ENCODE data around the gene ARHGEF28.

ARHGEF28 gene

DNA sequence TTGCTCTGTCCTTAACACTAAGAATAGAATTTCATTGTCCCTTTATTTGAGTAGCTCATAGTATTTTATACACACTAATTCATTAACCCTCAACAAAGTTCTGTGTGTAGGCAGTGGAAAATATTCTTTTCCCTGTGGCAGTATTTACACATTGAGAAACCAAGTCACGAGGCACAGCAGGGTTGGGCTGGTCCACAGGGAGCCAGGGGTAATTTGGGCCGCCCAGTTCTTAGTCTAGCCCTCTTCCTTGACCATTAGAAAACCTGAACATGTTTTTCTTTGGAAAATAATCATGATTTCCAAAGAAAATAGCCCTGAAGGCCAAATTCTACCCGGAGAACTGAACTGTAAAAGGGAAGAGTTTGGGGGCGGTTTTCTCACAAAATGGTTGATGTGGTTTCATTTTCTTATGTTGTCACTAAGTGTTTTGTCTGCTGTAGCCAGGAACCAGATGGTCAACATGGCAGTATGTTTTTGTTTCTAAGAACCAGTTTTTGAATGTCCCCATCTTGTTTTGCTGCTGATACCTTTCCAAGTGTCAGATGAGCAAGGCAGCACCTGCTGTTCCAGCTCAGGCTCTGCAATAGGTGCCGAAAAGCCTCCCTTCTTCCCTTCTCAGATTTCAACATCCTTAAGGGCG, 29.6 kb downstream of the ARHGEF28 start:
- no peak for DNase-seq (ENCODE audit: low read depth, low spot score)

DNA sequence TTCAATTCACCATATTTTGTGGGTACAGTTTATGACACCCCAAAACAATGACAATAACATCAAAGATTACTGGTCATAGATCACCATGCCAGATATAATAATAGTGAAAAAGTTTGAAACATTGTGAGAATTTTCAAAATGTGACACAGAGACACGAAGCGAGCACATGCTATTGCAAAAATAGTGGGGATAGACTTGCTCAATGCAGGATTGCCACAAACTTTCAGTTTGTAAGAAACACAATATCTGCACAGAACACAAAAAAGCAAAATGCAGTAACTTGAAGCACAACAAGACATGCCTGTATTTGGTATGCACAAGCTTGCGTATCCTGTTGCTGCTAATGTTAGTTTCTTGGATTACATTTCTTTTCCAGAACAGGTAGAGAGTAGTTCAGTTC, 35.8 kb downstream of the ARHGEF28 start:
- no peak for DNase-seq (ENCODE audit: low read depth, low spot score)

DNA sequence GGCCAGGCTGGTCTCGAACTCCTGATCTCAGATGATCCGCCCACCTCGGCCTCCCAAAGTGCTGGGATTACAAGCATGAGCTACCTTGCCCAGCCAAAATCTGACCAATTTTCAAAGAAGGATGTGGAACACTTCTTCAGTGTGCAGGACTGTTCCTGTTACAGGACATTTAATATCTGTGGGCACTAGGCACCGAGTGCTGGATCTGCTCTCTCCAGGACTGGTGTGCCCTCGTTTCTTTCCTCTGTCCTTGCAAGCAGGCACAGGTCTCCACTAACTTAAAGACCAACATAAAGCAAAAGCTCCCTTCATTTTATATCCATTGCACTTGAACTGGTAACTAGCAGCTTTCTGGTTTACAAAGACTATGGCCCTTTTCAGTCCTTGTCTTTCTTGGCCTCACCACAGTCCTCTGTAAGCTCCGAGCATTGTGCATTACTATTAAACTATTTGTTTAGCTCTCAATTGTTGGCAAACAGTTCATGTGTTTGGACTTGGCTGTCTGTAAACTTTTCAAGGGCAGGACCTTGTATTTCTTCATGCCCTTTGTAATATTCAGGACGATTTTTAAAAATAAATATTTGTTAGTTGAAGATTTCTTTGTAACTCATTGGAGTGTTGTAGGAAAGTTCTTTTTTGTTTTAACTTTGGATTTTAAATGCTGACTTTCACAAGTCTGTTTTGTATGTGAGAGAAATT, 37.3 kb downstream of the ARHGEF28 start:
- no peak for DNase-seq (ENCODE audit: low read depth, low spot score)

DNA sequence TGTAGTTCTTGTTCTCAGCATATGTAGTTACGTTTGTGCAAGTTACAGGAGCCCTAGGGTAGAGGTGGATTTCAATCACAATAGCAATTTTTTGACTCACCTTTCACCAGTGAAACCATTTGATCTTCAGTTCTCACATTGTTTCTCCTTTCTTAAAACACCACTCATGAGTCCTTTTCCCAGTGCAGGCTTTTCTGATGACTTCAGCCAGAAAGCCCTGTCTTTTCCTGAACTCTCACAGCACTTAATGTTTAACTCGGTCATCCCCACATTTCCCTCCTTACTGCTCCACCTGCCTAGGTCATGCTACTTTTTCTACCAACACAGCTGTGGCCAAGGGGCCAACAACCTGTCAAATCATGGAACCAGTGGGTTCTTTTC, 37.9 kb downstream of the ARHGEF28 start:
- no peak for DNase-seq (ENCODE audit: low read depth, low spot score)

DNA sequence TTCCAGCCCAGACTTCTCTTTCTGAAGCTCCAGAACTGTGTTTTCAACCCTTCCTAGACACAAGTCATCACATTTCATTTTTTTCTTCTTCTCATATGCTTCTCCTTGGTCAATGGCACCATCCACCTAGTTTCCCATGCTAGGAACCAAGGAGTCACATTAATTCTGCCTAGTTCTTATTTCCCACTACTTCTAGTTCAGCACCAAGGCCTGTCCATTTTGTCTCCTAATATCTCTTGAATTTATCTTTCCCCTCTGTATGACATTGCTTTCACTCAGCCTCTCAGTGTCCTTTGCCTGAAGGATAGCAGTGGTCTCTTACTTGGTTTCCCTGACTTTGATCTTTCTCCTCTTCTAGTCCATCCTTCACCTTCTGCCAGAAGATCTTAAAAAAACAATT, 38.8 kb downstream of the ARHGEF28 start:
- DNase-seq (ENCODE audit: low read depth, low spot score), result no peak

DNA sequence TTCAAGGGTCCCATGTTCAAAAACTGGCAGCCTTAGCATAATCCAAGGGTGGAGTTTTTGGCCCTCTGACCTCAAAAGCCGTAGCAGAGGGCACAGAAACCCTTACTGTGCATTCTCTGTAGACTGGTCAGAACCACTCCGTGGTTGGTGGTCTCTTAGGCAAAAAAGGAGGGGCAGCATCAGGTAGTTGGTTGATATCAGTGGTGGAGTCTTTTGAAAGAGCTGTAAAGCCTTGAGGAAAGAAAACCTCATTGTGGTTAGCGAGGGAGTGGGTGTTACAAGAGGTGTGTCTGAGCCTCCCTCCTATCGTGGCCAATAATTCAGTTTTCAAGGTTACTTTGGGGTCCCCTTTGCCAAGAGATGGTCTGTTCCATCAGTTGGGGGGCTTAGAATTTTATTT, 40.9 kb downstream of the ARHGEF28 start:
- no peak for DNase-seq (ENCODE audit: low read depth, low spot score)

DNA sequence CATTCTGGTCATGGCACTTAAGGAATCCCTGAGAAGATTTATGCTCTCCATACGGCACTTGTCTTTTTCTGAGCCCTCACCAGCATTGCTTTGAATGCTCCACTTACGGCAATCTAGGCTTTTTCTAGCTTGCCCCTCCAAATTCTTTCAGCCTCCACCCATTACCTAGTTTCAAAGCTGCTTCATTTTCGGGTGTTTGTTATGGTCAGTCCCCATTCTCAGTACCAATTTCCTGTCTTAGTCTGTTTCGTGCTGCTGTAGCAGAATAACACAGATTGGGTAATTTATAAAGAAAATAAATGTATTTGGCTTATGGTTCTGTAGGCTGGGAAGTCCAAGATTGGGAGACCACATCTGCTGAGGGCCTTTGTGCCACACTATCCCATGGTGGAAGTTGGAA, 42.0 kb downstream of the ARHGEF28 start:
- DNase-seq (ENCODE audit: low read depth, low spot score), result no peak

DNA sequence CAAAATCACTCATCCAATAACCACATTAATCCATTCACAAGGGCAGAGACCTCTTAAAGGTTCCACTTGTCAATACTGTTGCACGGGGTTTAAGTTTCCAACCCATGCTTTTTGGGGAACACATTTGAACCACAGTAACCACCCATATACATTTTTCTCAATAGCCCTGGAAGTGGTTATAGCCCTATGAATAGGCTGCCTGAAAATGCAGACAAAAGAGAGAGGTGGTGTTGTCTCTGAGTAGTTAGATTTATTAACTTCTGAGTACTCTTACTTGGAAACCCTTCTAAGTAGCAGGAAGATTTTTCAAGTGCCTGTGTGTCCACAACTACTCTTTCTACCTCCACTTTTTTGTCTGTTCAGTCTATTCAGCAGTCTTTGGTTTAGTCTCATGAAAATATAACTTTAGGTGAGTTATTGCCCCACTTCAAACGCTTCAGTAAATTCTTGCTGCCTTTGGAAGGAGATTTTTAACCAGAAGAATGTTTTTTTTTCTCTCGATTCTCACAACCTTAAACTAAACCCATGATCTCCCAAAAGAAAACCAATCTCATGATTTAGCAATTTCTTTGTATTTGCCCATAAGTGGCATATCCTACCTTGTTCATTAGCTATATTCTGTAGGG, 42.6 kb downstream of the ARHGEF28 start:
- no peak for DNase-seq (ENCODE audit: low read depth, low spot score)

DNA sequence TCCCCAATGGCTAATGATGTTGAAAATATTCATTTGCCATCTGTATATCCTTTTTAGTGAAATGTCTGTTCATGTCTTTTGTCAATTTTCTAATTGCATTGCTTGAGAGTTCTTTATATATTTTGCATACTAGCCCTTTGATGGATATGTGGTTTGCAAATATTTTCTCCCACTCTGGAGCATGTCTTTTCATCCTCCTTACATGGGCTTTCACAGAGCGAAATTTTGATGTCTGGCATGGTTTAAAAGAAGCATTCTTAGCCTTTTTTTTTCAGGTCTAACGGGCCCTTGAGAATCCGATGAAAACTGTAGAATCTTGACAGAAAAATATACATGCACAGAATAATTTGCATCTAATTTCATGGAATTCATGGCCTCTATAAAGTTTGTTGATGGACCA, 44.7 kb downstream of the ARHGEF28 start:
- no peak for DNase-seq (ENCODE audit: low read depth, low spot score)

DNA sequence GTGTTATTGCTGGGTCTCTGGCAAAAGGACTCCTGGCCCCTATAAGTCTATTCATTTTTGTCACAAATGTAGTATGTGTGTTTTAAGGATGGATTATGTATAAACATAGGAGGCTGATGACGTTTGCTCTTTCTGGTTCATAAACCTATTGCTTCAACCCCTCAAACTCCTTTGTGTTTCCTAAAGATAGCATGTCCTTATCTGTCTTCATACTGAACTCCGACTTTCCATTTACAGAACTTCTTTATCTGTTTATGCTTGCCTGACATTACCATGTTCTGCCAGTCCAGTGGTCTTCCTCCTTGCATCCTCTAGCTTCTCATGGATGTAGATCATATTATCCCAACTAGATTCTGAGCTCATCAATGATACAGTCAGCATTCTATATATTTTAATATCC, 46.1 kb downstream of the ARHGEF28 start:
- DNase-seq (ENCODE audit: low read depth, low spot score), result no peak

DNA sequence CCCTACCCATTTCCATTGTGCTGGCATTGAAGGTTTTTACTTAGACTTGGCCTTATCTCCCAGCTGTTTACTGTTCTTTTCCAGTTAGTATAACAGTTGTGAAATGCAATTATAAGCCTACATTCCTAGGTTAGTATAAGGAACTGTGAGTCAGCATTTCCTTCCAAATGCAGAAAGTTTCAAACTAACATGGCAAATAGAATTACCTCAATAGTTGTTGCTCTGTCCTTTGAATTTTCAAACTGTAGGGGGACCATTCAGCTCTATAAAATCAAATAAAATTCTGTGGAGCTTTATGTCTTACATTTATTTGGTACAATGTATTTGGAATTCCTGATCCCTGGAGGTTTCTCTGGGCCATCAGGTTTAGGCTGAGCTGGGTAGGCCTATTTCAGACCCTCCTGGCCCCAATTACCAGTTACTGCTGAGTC, 47.2 kb downstream of the ARHGEF28 start:
- DNase-seq (ENCODE audit: low read depth, low spot score), result no peak

DNA sequence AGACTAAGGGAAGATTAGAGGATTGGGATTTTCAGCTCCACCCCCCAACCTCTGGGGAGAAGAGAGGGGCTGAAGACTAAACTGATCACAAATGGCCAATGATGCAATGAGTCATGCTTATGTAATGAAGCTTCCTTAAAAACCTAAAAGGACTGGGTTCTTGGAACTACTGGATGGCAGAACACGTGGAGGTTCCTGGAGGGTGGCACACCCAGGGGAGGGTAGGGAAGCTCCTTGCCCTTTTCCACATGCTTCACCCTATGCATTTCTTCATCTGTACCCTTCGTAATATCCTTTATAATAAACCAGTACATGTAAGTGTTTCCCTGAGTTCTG, 48.6 kb downstream of the ARHGEF28 start:
- DNase-seq (ENCODE audit: low read depth, low spot score), result no peak

DNA sequence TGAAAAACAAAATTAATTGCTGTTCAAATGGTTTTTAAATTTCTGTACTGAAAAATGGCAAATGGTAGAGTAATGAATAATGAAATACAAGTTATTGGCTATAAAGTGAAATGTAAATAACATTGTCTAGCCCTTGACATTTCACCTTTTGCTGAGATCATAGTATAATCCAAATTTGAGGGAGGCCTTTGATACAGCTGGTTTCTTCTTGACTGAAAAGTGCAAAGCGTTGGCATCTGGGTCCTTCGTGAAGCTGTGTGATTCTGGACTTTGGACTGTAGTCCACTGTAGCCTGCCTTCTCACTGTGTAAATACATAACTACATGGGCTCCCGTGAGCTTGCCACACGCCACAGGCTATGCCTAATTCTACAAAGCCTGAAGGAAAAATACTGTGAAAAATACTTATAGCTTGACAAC, 52.3 kb downstream of the ARHGEF28 start:
- no peak for DNase-seq (ENCODE audit: low read depth, low spot score)

DNA sequence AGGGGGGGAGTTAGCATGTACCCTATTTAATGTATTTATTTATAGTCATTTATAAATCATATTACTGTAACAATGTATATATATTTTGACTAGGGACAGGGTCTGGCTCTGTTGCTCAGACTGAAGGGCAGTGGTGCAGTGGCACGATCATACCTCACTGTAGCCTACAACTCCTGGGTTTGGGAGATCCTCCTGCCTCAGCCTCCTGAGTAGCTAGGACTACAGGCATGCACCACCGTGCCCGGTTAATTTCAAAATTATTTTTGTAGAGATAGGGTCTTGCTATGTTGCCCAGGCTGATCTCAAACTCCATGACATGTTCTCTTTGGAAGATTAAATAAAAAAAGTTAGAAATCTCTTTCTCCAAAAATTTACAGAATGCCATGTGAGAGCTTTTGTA, 52.8 kb downstream of the ARHGEF28 start:
- no peak for DNase-seq (ENCODE audit: low read depth, low spot score)

DNA sequence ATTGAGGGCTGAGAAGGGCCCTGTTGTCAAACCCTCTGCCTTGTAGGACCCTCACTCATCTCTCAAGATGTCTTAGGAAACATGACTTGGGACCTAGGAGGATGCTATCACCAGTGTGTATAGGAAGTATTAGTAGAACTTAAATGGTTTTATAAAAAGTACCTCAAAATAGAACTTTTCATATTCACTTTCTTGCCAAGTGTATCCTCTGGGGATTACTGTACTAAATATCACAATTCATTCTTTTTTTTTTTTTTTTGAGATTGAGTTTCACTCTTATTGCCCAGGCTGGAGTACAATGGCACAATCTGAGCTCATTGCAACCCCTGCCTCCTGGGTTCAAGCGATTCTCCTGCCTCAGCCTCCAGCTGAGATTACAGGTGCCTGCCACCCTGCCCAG, 56.2 kb downstream of the ARHGEF28 start:
- DNase-seq (ENCODE audit: low read depth, low spot score), result no peak

DNA sequence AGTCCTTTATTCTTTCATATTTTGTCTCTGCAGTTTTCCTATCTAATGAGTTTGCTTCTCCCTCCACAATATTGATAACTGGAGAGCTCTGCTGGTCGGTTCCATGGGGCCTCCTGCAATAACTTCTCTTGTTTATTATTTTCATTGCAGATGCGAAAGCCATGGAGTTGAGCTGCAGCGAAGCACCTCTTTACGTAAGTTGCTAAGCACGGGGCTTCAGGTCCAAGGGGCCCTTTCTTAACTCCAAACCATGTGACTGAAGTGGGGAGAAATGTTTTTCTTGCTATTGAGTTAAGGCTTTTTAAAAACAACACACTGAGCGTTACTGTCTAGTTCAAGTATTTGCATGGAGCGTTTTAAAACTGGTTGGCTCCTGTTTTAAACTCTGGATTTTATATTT, 58.7 kb downstream of the ARHGEF28 start:
- no peak for DNase-seq (ENCODE audit: low read depth, low spot score)

DNA sequence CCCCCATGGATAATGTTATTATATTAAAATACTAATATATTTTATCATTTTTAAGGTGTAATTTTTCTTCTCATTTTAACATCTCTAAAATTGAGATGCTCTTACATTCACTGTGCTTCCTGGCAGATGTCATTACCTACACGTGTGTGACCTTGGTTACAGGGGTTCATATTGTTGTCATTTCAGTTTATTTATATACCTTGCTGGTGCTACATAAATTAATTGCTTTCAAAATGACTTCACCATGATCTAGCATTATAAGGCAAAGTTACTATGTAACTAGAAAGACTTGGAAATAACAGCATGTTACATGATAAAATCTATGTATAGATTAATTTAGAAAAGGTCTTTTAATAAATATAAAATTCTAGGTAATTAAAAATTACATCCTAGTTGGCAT, 60.9 kb downstream of the ARHGEF28 start:
- no peak for DNase-seq (ENCODE audit: low read depth, low spot score)

DNA sequence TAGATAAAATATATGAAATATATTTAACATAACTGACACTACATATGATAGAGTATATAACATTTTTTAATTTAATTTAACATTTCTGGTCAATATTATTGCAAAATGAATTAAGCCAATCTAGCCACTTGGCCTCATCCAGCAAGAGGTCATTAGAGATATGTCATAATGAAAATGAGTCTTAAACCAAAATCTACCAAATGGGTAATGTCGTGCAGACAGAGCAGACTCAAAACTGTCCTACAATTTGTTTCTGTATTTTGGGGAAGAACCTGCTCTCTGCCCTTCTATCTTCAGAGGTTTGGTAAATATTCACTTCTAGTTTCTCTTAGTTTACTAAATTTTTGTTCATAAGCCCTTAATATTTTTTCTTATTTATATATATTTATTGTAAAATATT, 61.4 kb downstream of the ARHGEF28 start:
- DNase-seq (ENCODE audit: low read depth, low spot score), result no peak

DNA sequence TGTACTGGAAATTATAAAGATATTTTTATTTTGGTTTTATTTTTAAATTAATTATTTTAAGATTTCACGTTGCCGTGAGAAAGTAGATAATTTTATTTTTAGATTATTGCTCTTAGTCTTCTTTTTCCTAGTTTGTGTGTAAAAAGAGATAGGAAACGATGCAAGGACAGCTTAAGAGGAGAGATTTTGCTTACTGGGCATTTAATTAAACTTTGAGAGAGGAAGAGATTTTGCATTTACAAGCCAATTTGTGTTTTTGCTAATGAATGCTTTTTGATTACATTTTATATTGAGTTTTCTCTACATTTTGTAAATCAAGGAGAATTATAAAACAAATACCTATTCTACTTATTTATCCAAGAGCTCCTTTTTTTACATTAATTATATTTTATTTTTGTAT, 64.0 kb downstream of the ARHGEF28 start:
- no peak for DNase-seq (ENCODE audit: low read depth, low spot score)

DNA sequence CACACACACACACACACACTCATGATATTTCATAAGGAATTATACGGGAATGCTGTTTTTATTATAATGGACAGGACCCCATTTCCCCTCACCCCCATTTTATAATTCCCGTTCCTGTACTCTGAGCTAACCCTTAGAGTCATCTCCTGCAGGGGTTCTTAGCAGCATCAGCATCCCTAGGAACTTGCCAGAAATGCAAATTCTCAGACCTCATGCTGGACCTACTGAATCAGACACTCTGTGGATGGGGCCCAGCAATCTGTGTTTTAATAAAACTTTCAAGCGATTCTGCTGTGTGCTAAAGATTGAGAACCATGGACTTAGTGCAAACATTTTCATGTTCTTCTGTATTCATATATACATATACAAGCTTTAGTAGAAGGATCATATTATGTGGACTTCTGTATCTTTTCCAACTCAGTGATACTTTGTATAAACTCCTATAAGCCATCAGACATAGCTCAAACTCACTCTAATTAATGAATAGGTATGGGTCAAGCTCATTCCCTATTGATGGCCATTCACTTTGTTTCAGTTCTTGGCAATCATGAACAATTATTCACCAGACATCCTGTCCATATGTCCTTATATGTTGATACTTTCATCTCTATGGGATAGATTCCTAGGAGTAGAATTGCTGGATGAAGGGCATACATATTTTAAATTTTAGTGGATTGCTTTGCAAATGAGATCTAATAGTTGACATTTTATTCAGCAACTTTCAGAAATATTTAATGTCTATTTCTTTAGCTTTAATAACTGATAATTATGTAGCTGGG, 65.5 kb downstream of the ARHGEF28 start:
- no peak for DNase-seq (ENCODE audit: low read depth, low spot score)

DNA sequence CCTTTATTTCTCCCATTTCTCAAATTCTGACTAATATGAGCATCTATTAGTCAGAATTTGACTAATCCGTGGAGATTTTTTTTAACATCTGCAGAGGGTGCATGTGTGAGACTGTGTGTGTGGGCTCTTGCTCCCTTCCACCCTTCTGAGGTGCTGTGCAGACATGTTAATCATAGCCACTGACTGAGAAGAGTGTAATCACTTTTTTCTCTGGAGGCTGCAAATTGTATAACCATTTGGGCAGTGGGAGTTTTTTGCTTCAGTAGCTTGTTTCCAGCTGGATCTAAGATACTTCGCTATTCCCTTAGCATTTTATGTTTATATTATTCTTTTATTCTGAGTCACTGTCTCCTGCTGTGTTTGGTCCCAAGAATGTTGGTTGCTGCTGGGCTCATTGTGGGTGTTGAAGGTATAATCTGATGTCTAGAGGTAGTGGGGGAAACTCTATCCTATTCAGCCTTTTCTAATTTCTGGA, 66.2 kb downstream of the ARHGEF28 start:
- DNase-seq (ENCODE audit: low read depth, low spot score), result peak; percentile 93

DNA sequence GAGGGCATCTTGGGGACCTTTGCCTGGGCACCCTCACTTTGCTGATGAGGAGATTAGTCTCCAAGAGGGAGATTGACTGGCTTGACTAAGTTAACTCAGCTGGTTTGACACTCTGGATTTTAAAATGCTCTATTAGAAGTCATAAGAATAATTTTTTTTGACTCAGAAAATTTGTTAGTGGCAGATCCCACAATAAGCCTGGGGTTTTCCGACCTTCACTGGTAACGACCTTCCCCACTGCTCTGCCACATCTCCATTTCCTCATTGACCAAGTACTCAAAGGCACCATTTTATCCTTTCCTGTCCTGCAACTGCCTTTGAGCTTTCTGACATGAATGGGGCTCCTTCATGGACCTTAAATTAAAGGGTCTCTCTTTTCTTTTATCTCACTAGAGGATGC, 67.0 kb downstream of the ARHGEF28 start:
- DNase-seq (ENCODE audit: low read depth, low spot score), result no peak
